ENCODE measurements around the gene PRMT1. TPM values are rescaled to one million over a fixed set of nuclear protein-coding genes. Genes with fewer than 3 reads are reported as not detected.

Gene PRMT1
- total and polyA plus RNA-seq, 2 donors (not counting 1 experiment from before 2014, with no cell fraction given) = 184 to 298 TPM

DNA sequence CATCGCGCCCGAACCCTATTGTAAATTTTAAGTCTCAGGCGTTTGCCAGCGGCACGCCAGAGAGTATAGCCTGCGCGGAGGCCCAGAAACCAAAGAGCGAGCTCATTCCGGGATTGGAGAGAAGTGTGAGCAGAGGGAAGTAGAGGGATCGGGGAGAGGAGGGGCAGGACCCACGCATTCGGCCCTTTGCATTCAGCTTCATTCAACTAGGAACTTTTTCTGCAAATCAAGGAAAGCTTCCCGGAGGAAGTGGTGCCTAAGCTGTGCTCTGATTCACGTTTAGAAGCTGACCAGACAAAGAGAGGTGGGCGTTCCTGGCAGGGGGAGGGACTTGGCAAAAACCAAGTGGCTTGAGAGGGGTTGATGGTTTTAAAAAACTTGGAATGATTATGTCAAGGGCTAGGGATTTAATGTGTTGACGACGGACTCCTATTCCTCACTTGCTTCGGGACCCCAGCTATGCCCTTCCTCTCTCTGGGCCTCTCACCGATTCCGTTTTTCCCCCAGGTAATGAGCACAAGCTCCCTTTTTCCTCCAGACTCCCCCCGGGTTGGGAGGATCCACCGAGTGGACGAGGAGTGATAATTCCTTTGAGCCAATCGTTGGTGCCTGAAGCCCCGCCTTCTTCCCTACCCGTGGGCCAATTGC is 811 bp upstream of the PRMT1 start:
- Histone ChIP-seq H3K9ac (ENCODE audit: insufficient read depth, low read length) (peak overlapping the region; percentile 85), H4K20me1 (ENCODE audit: control insufficient read depth, extremely low read depth, insufficient read depth, low read length) (no peaks in the 10 kb centered on the region), H3K9me3 (ENCODE audit: control insufficient read depth, insufficient read depth, low read depth, low read length) (no peaks in the 10 kb centered on the region), H2AFZ (ENCODE audit: low read length) (peak overlapping the region; percentile 99), H3K4me3 (replicated peaks in 1 of 4; ENCODE audit: control extremely low read depth in 1 of 4, insufficient read depth in 1 of 4, low read depth in 3 of 4, low read length in 4 of 4) (peak overlapping the region; percentile 32 to 67 (median 50)), H3K79me2 (ENCODE audit: control insufficient read depth, insufficient read depth, low read length) (peaks cover 36% of the 10 kb centered on the region), H3K4me2 (ENCODE audit: extremely low read depth, insufficient read depth, low read length) (peak overlapping the region; percentile 89), H3K4me1 (ENCODE audit: control insufficient read depth, extremely low read depth, insufficient read depth, low read length) (peaks cover 7% of the 10 kb centered on the region), H3K27ac (ENCODE audit: insufficient read depth, low read length) (peak overlapping the region; percentile 98), H3K27me3 (ENCODE audit: control insufficient read depth, insufficient read depth, low read length) (no peaks in the 10 kb centered on the region), H3K36me3 (ENCODE audit: control insufficient read depth, insufficient read depth, low read length) (peaks cover 2% of the 10 kb centered on the region)
- peak; percentile 93 to 97 for DNase-seq (ENCODE audit: low read depth in 2 of 2)
- no peak for TF ChIP-seq EZH2 (IDR thresholded peaks at IDR 0.05; ENCODE audit: low read length, missing control alignments)
- TF ChIP-seq, protein P1, sequence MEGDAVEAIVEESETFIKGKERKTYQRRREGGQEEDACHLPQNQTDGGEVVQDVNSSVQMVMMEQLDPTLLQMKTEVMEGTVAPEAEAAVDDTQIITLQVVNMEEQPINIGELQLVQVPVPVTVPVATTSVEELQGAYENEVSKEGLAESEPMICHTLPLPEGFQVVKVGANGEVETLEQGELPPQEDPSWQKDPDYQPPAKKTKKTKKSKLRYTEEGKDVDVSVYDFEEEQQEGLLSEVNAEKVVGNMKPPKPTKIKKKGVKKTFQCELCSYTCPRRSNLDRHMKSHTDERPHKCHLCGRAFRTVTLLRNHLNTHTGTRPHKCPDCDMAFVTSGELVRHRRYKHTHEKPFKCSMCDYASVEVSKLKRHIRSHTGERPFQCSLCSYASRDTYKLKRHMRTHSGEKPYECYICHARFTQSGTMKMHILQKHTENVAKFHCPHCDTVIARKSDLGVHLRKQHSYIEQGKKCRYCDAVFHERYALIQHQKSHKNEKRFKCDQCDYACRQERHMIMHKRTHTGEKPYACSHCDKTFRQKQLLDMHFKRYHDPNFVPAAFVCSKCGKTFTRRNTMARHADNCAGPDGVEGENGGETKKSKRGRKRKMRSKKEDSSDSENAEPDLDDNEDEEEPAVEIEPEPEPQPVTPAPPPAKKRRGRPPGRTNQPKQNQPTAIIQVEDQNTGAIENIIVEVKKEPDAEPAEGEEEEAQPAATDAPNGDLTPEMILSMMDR (conservative IDR thresholded peaks at IDR 0.05 in 1 of 2, IDR thresholded peaks at IDR 0.05 in 1 of 2; ENCODE audit: low read depth in 1 of 2, low read length in 2 of 2) = no peak

DNA sequence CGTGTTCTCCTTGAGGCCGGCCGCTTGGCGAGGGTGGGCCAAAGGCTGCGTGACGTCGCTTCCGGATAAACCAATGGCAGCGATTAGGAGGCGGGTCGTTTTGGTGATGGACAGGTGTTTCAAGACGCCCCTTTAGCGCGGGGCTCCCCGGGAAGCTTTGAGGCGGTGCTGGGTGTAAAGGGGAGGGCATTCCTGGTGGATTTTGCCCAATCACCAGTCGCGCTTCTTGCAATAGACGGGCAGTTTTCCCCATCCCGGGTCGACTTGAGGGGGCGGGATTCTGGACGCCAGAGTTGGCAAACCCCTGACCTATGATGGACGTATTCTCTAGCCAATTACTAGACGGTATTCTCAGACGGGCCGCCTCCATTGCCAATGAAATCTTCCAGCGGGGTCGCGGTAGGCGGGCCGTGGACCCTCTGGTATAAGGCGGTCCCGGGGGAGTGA is 264 bp upstream of the PRMT1 start:
- DNase-seq (ENCODE audit: low read depth in 2 of 2) = peak; percentile 100
- H3K4me3 ChIP-seq (replicated peaks in 1 of 4; ENCODE audit: control extremely low read depth in 1 of 4, insufficient read depth in 1 of 4, low read depth in 3 of 4, low read length in 4 of 4) = peak overlapping the region; percentile 76 to 99 (median 90)
- peak overlapping the region; percentile 91 for H3K9ac ChIP-seq (ENCODE audit: insufficient read depth, low read length)
- H3K4me1 ChIP-seq (ENCODE audit: control insufficient read depth, extremely low read depth, insufficient read depth, low read length) = peaks cover 7% of the 10 kb centered on the region
- H3K36me3 ChIP-seq (ENCODE audit: control insufficient read depth, insufficient read depth, low read length) = peaks cover 3% of the 10 kb centered on the region
- H3K79me2 ChIP-seq (ENCODE audit: control insufficient read depth, insufficient read depth, low read length) = peaks cover 38% of the 10 kb centered on the region
- no peak overlapping the region for H3K4me2 ChIP-seq (ENCODE audit: extremely low read depth, insufficient read depth, low read length)
- peak overlapping the region; percentile 98 for H3K27ac ChIP-seq (ENCODE audit: insufficient read depth, low read length)
- H3K9me3 ChIP-seq (ENCODE audit: control insufficient read depth, insufficient read depth, low read depth, low read length) = no peaks in the 10 kb centered on the region
- H4K20me1 ChIP-seq (ENCODE audit: control insufficient read depth, extremely low read depth, insufficient read depth, low read length) = no peaks in the 10 kb centered on the region
- no peak overlapping the region for H2AFZ ChIP-seq (ENCODE audit: low read length)
- H3K27me3 ChIP-seq (ENCODE audit: control insufficient read depth, insufficient read depth, low read length) = no peaks in the 10 kb centered on the region
- TF ChIP-seq, protein P1 (conservative IDR thresholded peaks at IDR 0.05 in 1 of 2, IDR thresholded peaks at IDR 0.05 in 1 of 2; ENCODE audit: low read depth in 1 of 2, low read length in 2 of 2) = no peak
- TF ChIP-seq EZH2 (IDR thresholded peaks at IDR 0.05; ENCODE audit: low read length, missing control alignments) = no peak

DNA sequence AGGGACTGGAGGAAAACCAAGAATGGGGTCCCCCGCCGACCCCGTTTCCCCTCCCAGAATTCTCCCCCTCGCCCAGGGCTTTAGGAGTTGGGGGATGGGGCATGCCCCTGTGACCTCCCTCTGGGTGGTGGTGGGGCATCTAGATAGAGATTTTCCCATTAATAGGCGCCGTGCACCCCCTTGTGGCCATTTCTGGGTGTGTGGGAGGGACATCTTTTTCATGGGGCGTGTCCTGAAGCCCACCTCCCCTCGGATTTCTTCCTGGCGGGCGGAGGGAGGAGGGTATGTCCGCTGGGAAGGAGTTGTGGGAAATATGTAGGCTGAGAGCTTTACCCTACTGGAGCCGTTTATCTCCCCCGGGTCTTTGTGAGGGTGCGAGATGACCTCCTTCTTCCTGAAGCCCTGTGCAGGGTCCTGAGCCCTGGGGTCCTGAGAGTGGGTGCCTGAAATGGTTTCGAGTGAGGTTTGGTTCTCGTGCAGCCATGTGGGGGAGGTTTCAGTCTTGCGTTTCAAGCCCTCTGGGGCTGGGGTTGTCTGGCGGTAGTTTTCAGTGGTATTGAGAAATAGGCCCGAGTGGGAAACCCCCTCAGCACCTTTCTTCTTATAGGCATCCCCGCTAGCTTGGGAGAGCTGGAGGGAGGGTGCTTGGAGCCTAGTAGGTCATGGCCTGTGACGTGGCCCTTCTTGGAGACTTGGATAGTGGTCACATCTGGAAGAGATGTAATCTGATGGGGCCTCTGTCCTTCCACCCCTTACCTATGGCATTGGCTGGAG is 1.0 kb downstream of the PRMT1 start:
- Histone ChIP-seq H2AFZ (ENCODE audit: low read length) (no peak overlapping the region), H4K20me1 (ENCODE audit: control insufficient read depth, extremely low read depth, insufficient read depth, low read length) (no peaks in the 10 kb centered on the region), H3K9me3 (ENCODE audit: control insufficient read depth, insufficient read depth, low read depth, low read length) (no peaks in the 10 kb centered on the region), H3K4me1 (ENCODE audit: control insufficient read depth, extremely low read depth, insufficient read depth, low read length) (peaks cover 4% of the 10 kb centered on the region), H3K27me3 (ENCODE audit: control insufficient read depth, insufficient read depth, low read length) (no peaks in the 10 kb centered on the region), H3K27ac (ENCODE audit: insufficient read depth, low read length) (peak overlapping the region; percentile 86), H3K4me2 (ENCODE audit: extremely low read depth, insufficient read depth, low read length) (peak overlapping the region; percentile 53), H3K4me3 (replicated peaks in 1 of 4; ENCODE audit: control extremely low read depth in 1 of 4, insufficient read depth in 1 of 4, low read depth in 3 of 4, low read length in 4 of 4) (peak overlapping the region; percentile 76 to 99 (median 90)), H3K36me3 (ENCODE audit: control insufficient read depth, insufficient read depth, low read length) (peaks cover 5% of the 10 kb centered on the region), H3K9ac (ENCODE audit: insufficient read depth, low read length) (peak overlapping the region; percentile 91), H3K79me2 (ENCODE audit: control insufficient read depth, insufficient read depth, low read length) (peaks cover 40% of the 10 kb centered on the region)
- TF ChIP-seq, protein P1 (conservative IDR thresholded peaks at IDR 0.05 in 1 of 2, IDR thresholded peaks at IDR 0.05 in 1 of 2; ENCODE audit: low read depth in 1 of 2, low read length in 2 of 2) = peak; percentile 56 to 64
- TF ChIP-seq EZH2 (IDR thresholded peaks at IDR 0.05; ENCODE audit: low read length, missing control alignments) = no peak
- peak; percentile 40 to 56 for DNase-seq (ENCODE audit: low read depth in 2 of 2)

All from fibroblast of lung (primary cell).